ENCODE measurements around the gene SKAP1.
"Not testable (repeated sequence)": the region's sequence is repeated elsewhere in the genome, so short reads cannot be mapped to it uniquely, and the experiment has no call there.

SKAP1 gene

GRCh38 chr17:48410821-48411220 is 19.2 kb downstream of the SKAP1 start:
- not testable (repeated sequence) for DNase-seq

- DNase-seq: no peak
These were observed 20.4 kb downstream of the SKAP1 start for GRCh38 chr17:48409607-48410006.

GRCh38 chr17:48406936-48407567 is 23.0 kb downstream of the SKAP1 start:
- DNase-seq: no peak

- DNase-seq: no peak
These were observed 35.2 kb downstream of the SKAP1 start for GRCh38 chr17:48394821-48395220.

GRCh38 chr17:48393283-48393682 is 36.7 kb downstream of the SKAP1 start:
- no peak for DNase-seq

GRCh38 chr17:48392857-48393256 is 37.2 kb downstream of the SKAP1 start:
- DNase-seq: no peak

DNA sequence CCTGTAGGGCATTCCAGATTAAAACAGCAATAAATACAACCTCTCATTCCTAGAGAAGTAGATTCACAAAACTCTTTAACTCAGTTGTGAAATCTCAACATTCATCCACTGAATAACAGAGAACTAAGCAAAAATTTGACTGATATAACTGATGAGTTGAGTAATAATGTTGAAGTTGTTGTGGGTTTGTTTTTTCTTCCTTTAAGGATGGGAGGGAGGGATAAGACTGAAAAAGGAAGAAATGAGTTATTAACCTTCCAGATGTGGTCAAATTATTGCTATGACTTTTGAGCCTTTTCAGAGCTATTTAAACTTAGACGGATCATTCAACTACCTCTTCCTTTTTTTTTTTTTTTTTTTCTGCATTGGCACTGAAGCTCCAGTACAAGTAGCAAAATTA is 38.6 kb downstream of the SKAP1 start:
- DNase-seq: no peak

DNA sequence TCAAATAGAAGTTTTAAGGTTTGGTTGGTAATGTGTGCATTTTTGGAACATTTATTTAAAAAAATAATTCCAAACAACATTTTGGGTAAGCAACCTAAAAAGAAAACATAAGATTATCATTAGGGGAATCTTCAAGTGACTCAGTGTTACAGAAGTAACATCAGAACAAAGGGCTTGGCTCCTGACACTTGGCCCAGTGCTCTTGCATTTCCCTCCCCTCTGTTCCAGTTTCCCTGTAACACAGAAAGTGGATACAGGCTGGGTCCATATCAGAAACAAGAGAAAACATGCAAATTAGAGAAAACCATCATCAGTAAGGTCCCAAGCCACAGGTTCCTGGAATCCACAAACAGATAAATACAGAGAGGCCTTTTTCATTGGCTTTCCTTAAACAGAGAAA is 40.1 kb downstream of the SKAP1 start:
- no peak for DNase-seq

GRCh38 chr17:48388955-48389743 is 40.9 kb downstream of the SKAP1 start:
- no peak for DNase-seq

- no peak for DNase-seq
These were observed 43.2 kb downstream of the SKAP1 start for GRCh38 chr17:48386826-48387225.

DNA sequence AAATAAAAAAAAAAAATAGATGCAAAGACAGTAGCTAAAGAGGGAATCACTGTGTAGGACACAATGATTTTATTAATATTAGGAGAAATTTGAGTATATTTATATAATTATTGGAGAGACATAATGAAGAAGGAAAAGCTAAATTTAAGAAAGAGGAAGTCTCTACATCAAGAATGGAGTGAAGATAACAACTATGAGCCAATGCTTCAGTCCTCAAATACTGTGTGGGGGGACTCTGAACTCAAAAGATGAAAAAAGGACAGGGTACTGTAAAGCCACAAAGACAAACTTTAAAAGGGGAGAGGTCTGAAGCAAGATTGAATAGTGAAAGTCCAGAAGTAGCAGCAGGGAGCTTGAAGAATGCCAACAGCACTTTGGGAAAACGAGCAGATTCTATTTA is 44.7 kb downstream of the SKAP1 start:
- no peak for DNase-seq

DNA sequence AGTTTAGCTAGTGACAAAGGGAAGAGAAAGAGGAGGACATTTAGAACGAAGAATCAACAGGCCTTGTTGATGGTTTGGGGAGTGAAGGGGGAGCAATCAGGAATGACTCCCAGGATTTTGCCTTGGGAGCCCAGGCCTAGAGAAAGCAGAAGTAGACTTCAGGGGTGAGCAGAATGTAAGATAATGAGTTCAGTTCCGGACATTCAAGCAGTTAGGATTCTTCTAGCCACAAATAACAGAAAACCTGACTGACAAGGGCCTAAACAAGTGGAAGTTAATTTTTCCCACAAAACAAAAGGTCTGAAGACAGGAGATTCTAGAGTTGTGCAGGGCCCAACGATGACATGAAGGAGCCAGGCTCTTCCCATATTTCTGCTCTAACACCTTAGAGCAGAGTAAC is 45.9 kb downstream of the SKAP1 start:
- DNase-seq: no peak

- no peak for DNase-seq
These were observed 47.0 kb downstream of the SKAP1 start for GRCh38 chr17:48382989-48383388.

DNA sequence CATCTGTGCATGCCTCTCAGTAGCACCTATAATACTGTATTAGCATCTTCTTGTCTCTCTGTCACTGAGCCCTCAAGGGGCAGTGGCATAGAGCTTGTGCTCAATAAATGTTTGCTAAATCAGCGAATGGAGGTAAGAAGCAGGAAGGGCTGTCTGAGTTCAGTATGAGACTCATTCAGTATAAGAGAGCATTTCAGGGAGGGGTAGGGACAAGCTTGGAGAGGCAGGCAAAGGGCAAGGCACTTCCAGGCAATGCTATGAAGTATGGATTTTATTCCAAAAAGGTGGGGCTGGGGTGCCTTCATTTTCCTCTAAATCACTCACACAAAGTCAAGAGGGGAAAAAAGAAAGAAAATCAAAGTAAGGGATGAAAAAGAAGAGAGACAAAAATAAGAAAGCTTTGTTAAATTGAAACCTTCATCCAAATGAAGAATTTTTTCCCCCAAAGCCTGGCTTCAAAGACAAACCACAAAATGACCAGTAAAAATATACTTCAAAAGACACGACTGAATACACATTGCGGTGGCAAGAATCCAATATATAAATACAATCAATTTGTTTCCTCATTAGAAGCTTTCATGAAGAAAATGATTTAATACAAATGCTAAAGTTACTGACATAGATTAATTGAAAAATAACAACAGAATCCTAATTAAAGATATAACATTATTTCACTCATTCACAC is 51.2 kb downstream of the SKAP1 start:
- DNase-seq: no peak

GRCh38 chr17:48378238-48378637 is 51.8 kb downstream of the SKAP1 start:
- no peak for DNase-seq

- no peak for DNase-seq
These were observed 53.2 kb downstream of the SKAP1 start for GRCh38 chr17:48376682-48377325.

DNA sequence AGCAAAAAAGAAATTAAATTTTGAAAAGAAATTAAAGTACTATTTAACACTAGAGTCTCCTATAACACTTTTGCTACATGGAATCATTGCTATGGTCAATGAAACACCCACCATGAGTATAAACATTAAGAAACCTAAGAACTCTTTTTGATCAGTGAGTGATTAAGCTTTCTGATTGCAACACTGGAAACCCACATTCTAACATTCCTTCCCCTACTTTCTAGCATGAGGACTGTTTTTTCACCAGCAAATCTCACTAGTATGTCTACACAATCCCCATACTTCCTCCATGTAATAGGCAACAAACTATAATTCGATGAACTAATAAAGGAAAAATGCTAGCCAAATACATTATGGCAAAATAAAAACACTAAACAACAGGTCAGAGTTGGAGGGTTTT is 54.7 kb downstream of the SKAP1 start:
- DNase-seq: no peak

- DNase-seq: no peak
These were observed 55.3 kb downstream of the SKAP1 start for GRCh38 chr17:48374650-48375230.

DNA sequence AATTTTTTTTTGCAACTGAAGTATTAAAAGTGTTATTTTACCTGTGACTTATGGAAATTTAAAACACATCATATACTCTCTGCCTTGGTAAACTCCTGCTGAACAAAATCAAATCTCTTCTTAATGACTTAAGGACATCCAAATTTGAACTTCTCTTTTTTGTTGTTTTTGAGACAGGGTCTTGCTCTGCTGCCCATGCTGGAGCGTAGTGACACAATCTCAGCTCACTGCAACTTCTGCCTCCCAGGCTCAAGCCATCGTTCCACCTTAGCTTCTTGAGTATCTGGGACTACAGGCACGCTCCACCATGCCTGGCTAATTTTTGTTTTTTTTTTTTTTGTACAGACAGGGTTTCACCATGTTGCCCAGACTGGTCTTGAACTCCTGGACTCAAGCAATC is 56.1 kb downstream of the SKAP1 start:
- DNase-seq: no peak

DNA sequence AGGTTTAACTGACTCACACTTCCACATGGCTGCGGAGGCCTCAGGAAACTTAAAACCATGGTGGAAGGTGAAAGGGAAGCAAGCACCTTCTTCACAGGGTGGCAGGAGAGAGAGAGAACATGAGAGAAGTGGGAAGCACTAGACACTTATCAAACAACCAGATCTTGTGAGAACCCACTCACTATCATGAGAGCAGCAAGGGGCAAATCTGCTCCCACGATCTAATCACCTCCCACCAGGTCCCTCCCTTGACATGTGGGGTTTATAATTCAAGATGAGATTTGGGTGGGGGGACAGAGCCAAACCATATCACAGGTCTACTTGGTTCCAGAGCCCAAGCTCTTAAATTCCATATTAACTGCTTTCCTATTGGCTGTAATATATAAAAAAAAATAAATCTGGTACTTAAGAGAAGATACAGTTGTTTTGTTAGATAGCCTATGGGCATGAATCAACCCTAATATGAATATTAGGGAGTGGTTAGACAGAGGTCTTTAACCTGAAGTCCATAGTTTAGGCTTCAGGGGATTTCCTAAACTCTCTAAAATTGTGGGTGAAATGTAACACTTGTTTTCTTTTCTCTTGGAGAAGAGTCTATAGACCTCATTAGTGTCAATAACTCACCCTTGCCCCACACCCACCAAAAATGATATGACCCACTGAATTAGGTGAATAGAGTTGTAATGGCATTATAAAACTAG is 56.7 kb downstream of the SKAP1 start:
- no peak for DNase-seq

- DNase-seq: not testable (repeated sequence)
These were observed 61.0 kb downstream of the SKAP1 start for GRCh38 chr17:48368967-48369366.

GRCh38 chr17:48368352-48368908 is 61.6 kb downstream of the SKAP1 start:
- no peak for DNase-seq

Data from KG1 (cell line).